Uterus (tissue), 4 donors: ENCODE measurements around the gene ZDHHC22. TPM values are rescaled to one million over a fixed set of nuclear protein-coding genes. Genes with fewer than 3 reads are reported as not detected.
A peak's percentile ranks its signal among the peaks of the same experiment; 100 is the strongest.

Experiments used
- DNase-seq, 2 donors: peaks; one replicate each; pipeline ENCODE4 v3.0.0-alpha.2; 2019 to 2020
- H3K27ac ChIP-seq, 2 donors: fragments of 200-600 bp; sonication (generic); 1 replicate in 1 of 2; 2 replicates in 1 of 2; pipeline ENCODE4 v1.5.1; 2016 to 2018
- H3K27me3 ChIP-seq, 2 donors: fragments of 200-600 bp; sonication (generic); one replicate each; pipeline ENCODE4 v1.5.1; 2018 to 2019; ENCODE audit warnings: control low read depth in 1 of 2
- H3K36me3 ChIP-seq, 2 donors: fragments of 200-600 bp; sonication (generic); one replicate each; pipeline ENCODE4 v1.5.1; 2019; ENCODE audit warnings: control low read depth in 1 of 2
- H3K4me1 ChIP-seq, 2 donors: fragments of 200-600 bp; sonication (generic); one replicate each; pipeline ENCODE4 v1.5.1; 2018 to 2019; ENCODE audit warnings: control low read depth in 1 of 2
- H3K4me3 ChIP-seq, 2 donors: fragments of 200-600 bp; sonication (generic); 1 replicate in 1 of 2; 2 replicates in 1 of 2; pipeline ENCODE4 v1.5.1; 2018 to 2019; ENCODE audit warnings: mild to moderate bottlenecking in 1 of 2
- H3K9me3 ChIP-seq, 2 donors: fragments of 200-600 bp; sonication (generic); one replicate each; pipeline ENCODE4 v1.5.1; 2019; ENCODE audit warnings: control low read depth in 1 of 2
- POLR2A ChIP-seq, 2 donors: fragments of 450-650 bp; IDR thresholded peaks; one replicate each; pipeline ENCODE4 v1.6.1; 2016; ENCODE audit warnings: antibody characterized with exemption in 2 of 2, mild to moderate bottlenecking in 1 of 2, moderate library complexity in 1 of 2
- intact Hi-C: fragments of 100-400 bp; cut with DNase I; formaldehyde crosslinking; loops from one replicate; pipeline ENCODE4 v1.15.1; 2023; ENCODE audit warnings: low total_unique reads
- total RNA-seq, 4 donors: library from RNA; depleted of rRNA in 3 of 4; stranded (reverse); fragments of >200 nt in 3 of 4; gene quantifications; one replicate each; pipeline versions ENCODE4 v1.1.0 to v1.2.4, GENCODE V29; 2014 to 2023
- TF ChIP-seq, protein P1 (sequence below), 4 experiments: fragments of 200-600 bp in 2 of 4; fragments of 450-650 bp in 2 of 4; sonication (generic) in 2 of 4; IDR thresholded peaks; one replicate each; pipeline ENCODE4 v1.5.1; 2016 to 2019; ENCODE audit warnings: antibody characterized with exemption in 4 of 4, mild to moderate bottlenecking in 2 of 4, moderate library complexity in 1 of 4
- donor health status: DM: yes; HTN: yes; CAD: no.

ZDHHC22 gene
- total RNA-seq, 4 donors from 2014 or later, result not detected

DNA sequence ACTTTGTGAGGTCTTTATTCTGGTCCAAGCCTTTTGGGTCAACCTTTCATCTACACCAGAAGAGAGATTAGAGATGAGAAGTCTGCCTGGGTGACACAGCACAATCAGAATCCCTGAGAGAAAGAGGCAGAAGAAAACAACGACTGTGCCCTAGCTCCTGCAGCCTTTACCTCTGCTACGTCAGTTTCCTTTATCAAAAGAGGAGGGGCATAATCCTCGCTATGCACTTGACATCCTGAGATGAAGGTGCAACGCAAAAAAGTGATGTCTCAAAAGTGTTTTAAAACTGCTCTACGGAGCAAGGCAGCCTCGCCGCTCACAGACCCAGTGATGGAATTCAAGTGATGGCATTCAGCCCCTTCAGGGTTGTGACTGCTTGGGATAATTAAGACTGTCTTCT, 21.7 kb downstream of the ZDHHC22 start:
- H3K4me3 ChIP-seq, result no peak overlapping the region
- TF ChIP-seq POLR2A (IDR thresholded peaks at IDR 0.05), result no peak
- TF ChIP-seq, protein P1, sequence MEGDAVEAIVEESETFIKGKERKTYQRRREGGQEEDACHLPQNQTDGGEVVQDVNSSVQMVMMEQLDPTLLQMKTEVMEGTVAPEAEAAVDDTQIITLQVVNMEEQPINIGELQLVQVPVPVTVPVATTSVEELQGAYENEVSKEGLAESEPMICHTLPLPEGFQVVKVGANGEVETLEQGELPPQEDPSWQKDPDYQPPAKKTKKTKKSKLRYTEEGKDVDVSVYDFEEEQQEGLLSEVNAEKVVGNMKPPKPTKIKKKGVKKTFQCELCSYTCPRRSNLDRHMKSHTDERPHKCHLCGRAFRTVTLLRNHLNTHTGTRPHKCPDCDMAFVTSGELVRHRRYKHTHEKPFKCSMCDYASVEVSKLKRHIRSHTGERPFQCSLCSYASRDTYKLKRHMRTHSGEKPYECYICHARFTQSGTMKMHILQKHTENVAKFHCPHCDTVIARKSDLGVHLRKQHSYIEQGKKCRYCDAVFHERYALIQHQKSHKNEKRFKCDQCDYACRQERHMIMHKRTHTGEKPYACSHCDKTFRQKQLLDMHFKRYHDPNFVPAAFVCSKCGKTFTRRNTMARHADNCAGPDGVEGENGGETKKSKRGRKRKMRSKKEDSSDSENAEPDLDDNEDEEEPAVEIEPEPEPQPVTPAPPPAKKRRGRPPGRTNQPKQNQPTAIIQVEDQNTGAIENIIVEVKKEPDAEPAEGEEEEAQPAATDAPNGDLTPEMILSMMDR (IDR thresholded peaks at IDR 0.05), result no peak
- no peaks in the 10 kb centered on the region for H3K36me3 ChIP-seq
- intact Hi-C loops, result no loop called here
- no peaks in the 10 kb centered on the region for H3K27me3 ChIP-seq
- DNase-seq, result no peak
- H3K4me1 ChIP-seq, result peaks cover 0 to 4% of the 10 kb centered on the region in 2 donors
- H3K9me3 ChIP-seq, result no peaks in the 10 kb centered on the region
- peak overlapping the region in 1 of 2 donors; percentile 2 for H3K27ac ChIP-seq

DNA sequence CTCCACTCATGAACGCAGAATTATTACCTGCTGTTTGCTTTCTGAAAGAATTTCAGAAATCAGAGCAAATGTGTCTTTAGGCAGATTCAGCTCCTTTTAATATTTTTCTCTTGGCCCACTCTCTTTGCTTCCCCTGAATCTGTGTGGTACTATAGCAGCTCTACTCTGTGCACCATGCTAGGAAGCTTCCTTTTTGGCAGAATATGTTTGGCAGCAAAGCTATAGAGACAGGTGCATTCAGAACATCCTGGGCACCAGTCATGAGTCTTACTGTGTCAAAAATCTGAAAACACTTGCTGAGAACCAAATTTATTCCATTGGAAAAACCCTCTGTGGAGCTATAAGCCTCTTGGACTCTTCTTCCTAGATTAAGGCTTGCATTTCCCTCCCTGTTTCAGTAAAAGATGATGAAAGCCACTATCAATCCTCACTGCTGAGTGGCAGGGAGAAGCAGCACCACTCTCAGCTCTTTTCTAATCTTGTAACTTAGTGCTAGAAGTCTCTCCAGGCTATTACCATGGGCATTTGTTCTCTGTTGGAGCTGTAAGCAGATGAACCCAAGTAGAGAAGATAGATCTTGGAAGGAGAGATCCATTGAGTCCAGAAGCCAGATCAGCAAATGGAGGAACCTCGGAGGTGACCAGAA, 25.3 kb downstream of the ZDHHC22 start:
- DNase-seq, result no peak
- Histone ChIP-seq H3K4me1 (peaks cover 5 to 9% of the 10 kb centered on the region in 2 donors), H3K36me3 (no peaks in the 10 kb centered on the region), H3K27me3 (no peaks in the 10 kb centered on the region), H3K4me3 (no peak overlapping the region), H3K9me3 (no peaks in the 10 kb centered on the region), H3K27ac (no peak overlapping the region)
- intact Hi-C loops, result no loop called here
- TF ChIP-seq, protein P1 (IDR thresholded peaks at IDR 0.05), result no peak
- no peak for TF ChIP-seq POLR2A (IDR thresholded peaks at IDR 0.05)

DNA sequence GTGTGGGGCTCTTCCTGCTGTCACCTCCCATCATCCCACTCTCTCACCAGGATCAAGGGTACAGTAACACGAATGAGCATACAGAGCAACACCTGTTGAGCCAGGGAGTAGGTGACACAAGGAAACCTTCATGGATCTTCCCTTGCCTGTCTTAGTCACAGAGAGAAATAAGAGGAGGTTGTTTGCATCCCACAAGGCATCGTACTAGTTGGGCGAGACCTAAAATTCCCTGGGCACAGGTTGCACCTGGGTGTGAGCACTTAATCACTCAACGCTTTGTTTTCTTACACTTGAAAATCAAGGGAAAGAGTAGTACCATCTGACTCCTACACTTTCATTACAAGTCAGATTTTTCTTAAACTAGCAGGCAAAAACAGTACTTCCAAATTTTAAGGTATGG, 27.0 kb downstream of the ZDHHC22 start:
- H3K27ac ChIP-seq, result no peak overlapping the region
- TF ChIP-seq, protein P1 (IDR thresholded peaks at IDR 0.05), result no peak
- no peak for TF ChIP-seq POLR2A (IDR thresholded peaks at IDR 0.05)
- intact Hi-C loops, result no loop called here

DNA sequence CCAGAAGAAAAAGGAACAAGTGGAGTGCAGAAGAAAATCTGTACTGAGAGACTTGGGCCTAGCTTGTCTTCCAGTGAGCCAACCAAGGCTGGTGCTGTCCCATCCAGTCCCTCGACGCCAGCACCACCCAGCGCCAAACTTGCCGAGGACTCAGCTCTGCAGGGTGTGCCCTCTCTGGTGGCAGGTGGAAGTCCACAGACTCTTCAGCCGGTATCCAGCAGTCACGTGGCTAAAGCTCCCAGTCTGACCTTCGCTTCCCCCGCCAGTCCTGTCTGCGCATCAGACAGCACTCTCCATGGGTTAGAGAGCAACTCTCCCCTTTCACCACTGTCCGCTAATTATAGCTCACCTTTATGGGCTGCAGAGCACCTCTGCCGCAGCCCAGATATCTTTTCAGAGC, 27.9 kb downstream of the ZDHHC22 start:
- no peaks in the 10 kb centered on the region for H3K27me3 ChIP-seq
- no peak for DNase-seq
- no peaks in the 10 kb centered on the region for H3K36me3 ChIP-seq
- no peak overlapping the region for H3K27ac ChIP-seq
- TF ChIP-seq, protein P1 (IDR thresholded peaks at IDR 0.05), result no peak
- TF ChIP-seq POLR2A (IDR thresholded peaks at IDR 0.05), result no peak
- peaks cover 10 to 15% of the 10 kb centered on the region in 2 donors for H3K4me1 ChIP-seq
- H3K4me3 ChIP-seq, result no peak overlapping the region
- no peaks in the 10 kb centered on the region for H3K9me3 ChIP-seq
- intact Hi-C loops, result no loop called here

More for the DNA sequence above, 27.0 kb downstream of the ZDHHC22 start:
- DNase-seq, result no peak
- no peaks in the 10 kb centered on the region for H3K27me3 ChIP-seq
- no peaks in the 10 kb centered on the region for H3K36me3 ChIP-seq
- no peaks in the 10 kb centered on the region for H3K9me3 ChIP-seq
- H3K4me1 ChIP-seq, result peaks cover 10 to 15% of the 10 kb centered on the region in 2 donors
- no peak overlapping the region for H3K4me3 ChIP-seq

DNA sequence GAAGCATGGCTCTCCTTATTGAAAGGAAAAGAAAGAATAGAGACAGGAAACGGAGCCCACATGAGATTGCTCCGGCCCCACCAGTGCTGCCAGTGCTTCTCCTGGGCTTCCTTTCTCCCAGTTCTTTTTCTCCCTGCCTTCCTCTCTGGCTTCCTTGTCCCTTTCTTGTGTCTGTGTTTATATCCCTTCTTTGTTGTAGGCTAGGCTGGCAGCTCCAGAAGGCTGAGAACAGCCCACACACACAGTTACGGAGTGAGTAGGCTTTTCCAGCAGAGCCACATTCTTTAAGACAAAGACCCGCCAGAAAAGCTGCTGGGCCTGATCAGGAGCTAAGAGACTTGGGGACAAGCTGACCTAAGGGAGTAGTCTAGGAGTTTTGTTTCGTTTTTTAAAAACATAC, 30.6 kb downstream of the ZDHHC22 start:
- TF ChIP-seq POLR2A (IDR thresholded peaks at IDR 0.05), result no peak
- TF ChIP-seq, protein P1 (IDR thresholded peaks at IDR 0.05), result no peak
- intact Hi-C loops, result no loop called here
- H3K27me3 ChIP-seq, result no peaks in the 10 kb centered on the region
- H3K4me1 ChIP-seq, result peaks cover 10 to 15% of the 10 kb centered on the region in 2 donors
- no peaks in the 10 kb centered on the region for H3K36me3 ChIP-seq
- H3K4me3 ChIP-seq, result no peak overlapping the region
- peak in 1 of 2 donors; percentile 36 for DNase-seq
- H3K27ac ChIP-seq, result peak overlapping the region; percentile 75 to 81
- no peaks in the 10 kb centered on the region for H3K9me3 ChIP-seq
